Measurements from ENCODE around the gene HMCN1.

GRCh38 chr1:185745165-185745564 is 11.0 kb downstream of the HMCN1 start:
- TF ChIP-seq CTCF (IDR thresholded peaks at IDR 0.05) = no peak
- no peak for TF ChIP-seq ZFX (IDR thresholded peaks at IDR 0.05; ENCODE audit: borderline replicate concordance)

All from 22Rv1 (cell line).